Neural progenitor cell (in vitro differentiated cells): ENCODE data around the gene YTHDF2. TPM values are rescaled to one million over a fixed set of nuclear protein-coding genes. Genes with fewer than 3 reads are reported as not detected.

ENCODE experiments used
- DNase-seq: peaks from one replicate; pipeline ENCODE4 v3.0.0-alpha.2; 2016; ENCODE audit warnings: low spot score
- H2AFZ ChIP-seq: fragments of 200-600 bp; sonication (generic); replicated peaks from 2 replicates; pipeline ENCODE4 v1.6.1; 2016; ENCODE audit warnings: antibody characterized with exemption
- H3F3A ChIP-seq: fragments of 200-600 bp; sonication (generic); 2 replicates; pipeline ENCODE4 v1.6.1; 2016; ENCODE audit warnings: antibody characterized with exemption, low read depth
- H3K27ac ChIP-seq: fragments of 200-600 bp; sonication (generic); 2 replicates; pipeline ENCODE4 v1.5.1; 2016; ENCODE audit warnings: mild to moderate bottlenecking
- H3K27me3 ChIP-seq: fragments of 200-600 bp; sonication (generic); 2 replicates; pipeline ENCODE4 v1.6.1; 2016; ENCODE audit warnings: mild to moderate bottlenecking, moderate library complexity
- H3K36me3 ChIP-seq: fragments of 200-600 bp; sonication (generic); 2 replicates; pipeline ENCODE4 v1.5.1; 2016
- H3K4me1 ChIP-seq: fragments of 200-600 bp; sonication (generic); 2 replicates; pipeline ENCODE4 v1.6.1; 2016; ENCODE audit warnings: mixed run types
- H3K4me2 ChIP-seq: fragments of 200-600 bp; sonication (generic); 2 replicates; pipeline ENCODE4 v1.6.1; 2016
- H3K4me3 ChIP-seq: fragments of 200-600 bp; sonication (generic); 2 replicates; pipeline ENCODE4 v1.5.1; 2016
- H3K79me2 ChIP-seq: fragments of 200-600 bp; sonication (generic); 2 replicates; pipeline ENCODE4 v1.6.1; 2016; ENCODE audit warnings: low read depth
- H3K9ac ChIP-seq: fragments of 200-600 bp; sonication (generic); 2 replicates; pipeline ENCODE4 v1.6.1; 2016
- H3K9me3 ChIP-seq: fragments of 200-600 bp; sonication (generic); 2 replicates; pipeline ENCODE4 v1.5.1; 2016; ENCODE audit warnings: low read depth
- H4K20me1 ChIP-seq: fragments of 200-600 bp; sonication (generic); 2 replicates; pipeline ENCODE4 v1.6.1; 2016; ENCODE audit warnings: low read depth
- H3K27ac Mint-ChIP-seq: 3 replicates; pipeline ENCODE4 v1.8.0; 2021; ENCODE audit warnings: mixed read lengths
- H3K27me3 Mint-ChIP-seq: 2 replicates; pipeline ENCODE4 v1.8.0; 2022; ENCODE audit warnings: low read depth, mild to moderate bottlenecking, inconsistent platforms, moderate library complexity, mixed read lengths; ENCODE audit not compliant: insufficient read depth
- H3K36me3 Mint-ChIP-seq: 3 replicates; pipeline ENCODE4 v1.8.0; 2021; ENCODE audit warnings: mixed read lengths
- H3K4me1 Mint-ChIP-seq: 3 replicates; pipeline ENCODE4 v1.8.0; 2021; ENCODE audit warnings: mixed read lengths
- H3K4me3 Mint-ChIP-seq: 3 replicates; pipeline ENCODE4 v1.8.0; 2021; ENCODE audit warnings: mild to moderate bottlenecking, moderate library complexity, mixed read lengths
- H3K9me3 Mint-ChIP-seq: 3 replicates; pipeline ENCODE4 v1.8.0; 2020; ENCODE audit warnings: mixed read lengths
- CTCF ChIP-seq: fragments of 200-600 bp; sonication (generic); IDR thresholded peaks from 2 replicates; pipeline ENCODE4 v1.5.1; 2017; ENCODE audit warnings: antibody characterized with exemption, mild to moderate bottlenecking
- EZH2 ChIP-seq: fragments of 200-600 bp; sonication (generic); IDR thresholded peaks from 2 replicates; pipeline ENCODE4 v1.6.1; 2017; ENCODE audit warnings: antibody characterized with exemption, mild to moderate bottlenecking, moderate library complexity
- EZH2phosphoT487 ChIP-seq: fragments of 200-600 bp; sonication (generic); IDR thresholded peaks from 2 replicates; pipeline ENCODE4 v1.6.1; 2017; ENCODE audit warnings: antibody characterized with exemption
- total RNA-seq: library from RNA; depleted of rRNA; stranded (reverse); fragments of >200 nt; gene quantifications from 2 replicates; pipeline ENCODE4 v1.2.3, GENCODE V29; 2015; ENCODE audit warnings: low replicate concordance

The YTHDF2 gene
- total RNA-seq, 1 donor from 2014 or later, result 107 TPM

DNA sequence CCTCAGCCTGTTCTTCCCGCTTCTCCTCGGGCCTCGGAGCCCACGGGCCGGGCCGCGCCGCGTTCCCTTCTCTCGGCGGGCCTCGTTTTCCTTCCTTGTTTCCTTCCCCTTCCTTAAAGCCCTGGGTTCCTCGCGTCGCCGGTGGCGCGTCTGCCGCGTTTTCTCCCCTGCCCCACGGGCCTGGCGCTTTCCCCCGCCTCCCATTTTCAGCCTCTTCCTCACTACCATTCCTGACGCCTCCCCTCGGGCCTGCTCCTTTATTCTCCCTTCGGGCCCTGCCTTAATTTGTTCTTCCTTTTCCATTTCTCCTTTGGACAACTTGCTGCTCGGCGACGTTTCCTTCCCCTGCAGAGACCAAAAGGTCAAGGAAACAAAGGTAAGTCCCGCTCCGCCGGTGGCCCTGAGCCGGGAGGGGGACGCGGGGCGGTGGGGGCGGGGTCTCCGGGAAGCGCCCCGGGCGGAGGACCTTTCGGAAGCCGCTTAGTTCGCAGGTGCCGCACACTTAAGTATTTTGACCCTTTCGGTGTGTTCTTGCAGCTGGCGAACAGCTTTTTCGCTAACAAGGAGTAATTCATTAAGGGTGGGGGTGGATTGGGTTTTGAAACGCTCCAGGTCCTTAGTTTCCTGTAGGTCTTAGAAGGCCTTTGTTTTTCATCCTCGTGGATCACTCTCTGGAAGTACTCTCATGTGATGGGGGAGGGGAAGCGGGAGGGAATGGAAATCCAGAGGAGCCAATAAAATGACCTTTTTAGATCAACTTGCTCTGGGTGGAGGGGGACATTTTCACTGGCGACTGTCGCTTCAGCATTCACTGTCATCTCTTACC lies 780 bp downstream of the YTHDF2 start:
- Histone ChIP-seq H3F3A (peaks cover 30% of the 10 kb centered on the region), H4K20me1 (peaks cover 50% of the 10 kb centered on the region), H3K9ac (peak overlapping the region; percentile 97), H3K9me3 (no peaks in the 10 kb centered on the region), H3K27ac (peak overlapping the region; percentile 97), H3K4me3 (peak overlapping the region; percentile 75), H3K4me1 (peaks cover 26% of the 10 kb centered on the region), H2AFZ (no peak overlapping the region), H3K36me3 (peaks cover 17% of the 10 kb centered on the region), H3K79me2 (peaks cover 72% of the 10 kb centered on the region), H3K27me3 (no peaks in the 10 kb centered on the region), H3K4me2 (peak overlapping the region; percentile 97)
- Mint-ChIP-seq H3K27me3 (peaks cover 3% of the 10 kb centered on the region), H3K27ac (peak overlapping the region; percentile 99), H3K9me3 (no peaks in the 10 kb centered on the region), H3K36me3 (peaks cover 28% of the 10 kb centered on the region), H3K4me3 (peak overlapping the region; percentile 97), H3K4me1 (peaks cover 30% of the 10 kb centered on the region)
- DNase-seq, result peak; percentile 82
- TF ChIP-seq CTCF (no peak), EZH2 (no peak), EZH2phosphoT487 (no peak)

DNA sequence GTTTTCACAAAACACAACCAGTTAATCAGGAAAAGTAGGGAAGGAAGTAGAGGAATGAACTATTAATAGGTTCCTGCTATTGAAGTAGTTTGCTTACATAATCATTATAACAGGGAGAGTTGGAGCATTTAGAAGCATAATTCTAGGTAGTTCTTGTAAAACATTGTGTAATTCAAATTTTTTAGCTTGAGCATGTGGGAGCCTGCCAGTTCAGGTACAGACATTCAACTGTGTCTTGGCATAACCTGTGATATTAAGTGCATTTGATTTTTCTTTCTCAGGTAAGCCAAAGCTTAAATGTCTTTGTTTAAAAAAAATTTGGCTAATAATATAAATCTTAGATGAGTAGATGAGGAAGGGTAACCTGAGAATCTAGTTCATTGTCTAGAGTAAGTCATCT lies 3.4 kb downstream of the YTHDF2 start:
- no peak for DNase-seq
- Histone ChIP-seq H3K4me2 (peak overlapping the region; percentile 97), H3K36me3 (peaks cover 32% of the 10 kb centered on the region), H3K4me1 (peaks cover 26% of the 10 kb centered on the region), H3K4me3 (peak overlapping the region; percentile 75), H4K20me1 (peaks cover 76% of the 10 kb centered on the region), H2AFZ (no peak overlapping the region), H3K9me3 (no peaks in the 10 kb centered on the region), H3K9ac (no peak overlapping the region), H3K27me3 (no peaks in the 10 kb centered on the region), H3K79me2 (peaks cover 93% of the 10 kb centered on the region), H3K27ac (no peak overlapping the region), H3F3A (peaks cover 42% of the 10 kb centered on the region)
- peaks cover 49% of the 10 kb centered on the region for H3K36me3 Mint-ChIP-seq
- peaks cover 43% of the 10 kb centered on the region for H3K4me1 Mint-ChIP-seq
- peak overlapping the region; percentile 42 for H3K4me3 Mint-ChIP-seq
- no peaks in the 10 kb centered on the region for H3K9me3 Mint-ChIP-seq
- H3K27me3 Mint-ChIP-seq, result peaks cover 2% of the 10 kb centered on the region
- no peak for TF ChIP-seq CTCF
- TF ChIP-seq EZH2phosphoT487, result no peak
- TF ChIP-seq EZH2, result no peak
- no peak overlapping the region for H3K27ac Mint-ChIP-seq

DNA sequence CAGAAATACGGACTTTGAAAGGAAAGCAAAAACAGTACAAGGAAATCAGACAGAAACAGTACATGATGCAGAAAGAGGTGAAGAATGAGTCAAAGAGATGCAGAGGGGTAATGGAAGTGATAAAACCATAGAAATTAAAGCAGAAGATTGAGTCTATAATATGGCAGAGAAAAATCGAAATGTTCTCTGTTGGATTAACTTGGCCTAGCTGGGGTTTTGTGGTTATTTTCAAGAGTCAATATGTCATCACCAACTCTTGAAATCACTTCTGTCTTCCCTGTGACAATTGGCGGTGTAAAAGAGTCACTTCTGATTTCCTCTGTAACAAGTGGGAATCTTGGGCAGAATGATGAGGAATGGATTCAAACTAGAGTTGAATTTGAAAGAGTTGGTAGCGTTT lies 7.4 kb downstream of the YTHDF2 start:
- H3K36me3 Mint-ChIP-seq, result peaks cover 51% of the 10 kb centered on the region
- peaks cover 35% of the 10 kb centered on the region for H3F3A ChIP-seq

More for the DNA sequence above, 7.4 kb downstream of the YTHDF2 start:
- Histone ChIP-seq H3K27me3 (no peaks in the 10 kb centered on the region), H3K4me1 (peaks cover 14% of the 10 kb centered on the region), H3K36me3 (peaks cover 43% of the 10 kb centered on the region), H3K4me3 (peak overlapping the region; percentile 30), H3K79me2 (peaks cover 100% of the 10 kb centered on the region), H3K27ac (no peak overlapping the region), H3K9ac (peak overlapping the region; percentile 4), H3K4me2 (peak overlapping the region; percentile 56), H4K20me1 (peaks cover 100% of the 10 kb centered on the region), H2AFZ (no peak overlapping the region), H3K9me3 (no peaks in the 10 kb centered on the region)
- Mint-ChIP-seq H3K27me3 (peaks cover 2% of the 10 kb centered on the region), H3K4me3 (no peak overlapping the region), H3K27ac (no peak overlapping the region), H3K9me3 (no peaks in the 10 kb centered on the region), H3K4me1 (peaks cover 29% of the 10 kb centered on the region)
- TF ChIP-seq CTCF (no peak), EZH2 (no peak), EZH2phosphoT487 (no peak)
- no peak for DNase-seq
